Measurements from ENCODE around the gene TTC21B.

- TF ChIP-seq EZH2 (IDR thresholded peaks at IDR 0.05; ENCODE audit: borderline replicate concordance, low read length) (no peak), CTCF (IDR thresholded peaks at IDR 0.05; ENCODE audit: low read length) (no peak)
Observed at GRCh38 chr2:165899311-165899710, 54.3 kb downstream of the TTC21B start.
